Measurements from ENCODE around the gene SDF4.
A peak's percentile ranks its signal among the peaks of the same experiment; 100 is the strongest.
"Not testable (repeated sequence)": the region's sequence is repeated elsewhere in the genome, so short reads cannot be mapped to it uniquely, and the experiment has no call there.

SDF4 gene

DNA sequence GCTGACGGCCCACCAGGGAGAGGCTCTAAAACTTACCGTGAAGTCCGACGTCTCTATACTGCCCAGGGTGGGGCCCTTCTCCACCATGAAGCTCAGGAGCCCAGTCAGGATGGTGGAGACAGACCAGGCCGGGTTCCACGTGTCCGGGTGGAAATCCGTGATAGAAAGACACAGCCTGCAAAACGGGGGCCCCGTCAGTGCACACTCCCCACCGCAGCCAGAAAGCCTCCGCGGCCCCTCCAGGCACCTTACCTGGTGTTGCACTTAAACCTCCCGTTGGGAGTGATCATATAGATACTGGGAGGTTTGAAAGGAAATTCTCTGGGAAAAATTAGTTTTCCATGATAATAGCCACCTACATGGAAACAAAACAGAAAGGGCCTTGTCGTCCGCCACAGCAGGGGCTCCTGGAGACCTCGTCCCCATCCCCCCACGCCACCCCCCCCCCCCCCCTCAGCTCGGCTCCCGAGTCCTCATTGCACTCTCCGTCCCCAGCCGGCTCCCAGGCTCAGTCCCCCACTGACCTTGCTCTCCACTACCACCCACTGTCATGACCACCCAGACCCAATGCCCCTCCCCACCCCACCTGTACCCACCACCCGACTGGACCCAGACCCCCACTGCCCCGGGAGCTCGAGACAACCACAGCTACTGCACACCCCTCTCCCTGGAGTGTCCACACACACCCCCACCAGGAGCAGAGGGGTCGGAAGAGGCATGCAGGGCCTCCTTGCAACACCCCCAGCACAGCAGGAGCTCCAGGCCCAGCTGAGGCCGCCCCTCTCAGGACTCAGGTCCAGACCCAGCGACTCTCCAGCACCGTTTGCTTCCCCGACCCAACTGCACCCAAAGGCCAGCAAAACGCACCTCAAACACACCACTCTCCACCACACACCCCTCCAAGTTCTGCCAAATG, 25.4 kb upstream of the SDF4 start:
- H3K27ac ChIP-seq (ENCODE audit: low read length) = peak overlapping the region; percentile 21
- peaks cover 70% of the 10 kb centered on the region for H3K36me3 ChIP-seq (ENCODE audit: insufficient read depth, low read depth, low read length)
- no peaks in the 10 kb centered on the region for H3K27me3 ChIP-seq (ENCODE audit: insufficient read depth, low read length)
- H3K4me3 ChIP-seq (ENCODE audit: low read length) = no peak overlapping the region
- H3K9me3 ChIP-seq (ENCODE audit: insufficient read depth, low read depth, low read length) = no peaks in the 10 kb centered on the region
- H3K4me1 ChIP-seq (ENCODE audit: insufficient read depth, low read length) = 0 out of 2 replicates have a peak, but pooled peaks cover 3% of the 10 kb centered on the region
- no peak overlapping the region; the same call in none of the 2 replicates for H3K9ac ChIP-seq (ENCODE audit: low read depth, low read length)

DNA sequence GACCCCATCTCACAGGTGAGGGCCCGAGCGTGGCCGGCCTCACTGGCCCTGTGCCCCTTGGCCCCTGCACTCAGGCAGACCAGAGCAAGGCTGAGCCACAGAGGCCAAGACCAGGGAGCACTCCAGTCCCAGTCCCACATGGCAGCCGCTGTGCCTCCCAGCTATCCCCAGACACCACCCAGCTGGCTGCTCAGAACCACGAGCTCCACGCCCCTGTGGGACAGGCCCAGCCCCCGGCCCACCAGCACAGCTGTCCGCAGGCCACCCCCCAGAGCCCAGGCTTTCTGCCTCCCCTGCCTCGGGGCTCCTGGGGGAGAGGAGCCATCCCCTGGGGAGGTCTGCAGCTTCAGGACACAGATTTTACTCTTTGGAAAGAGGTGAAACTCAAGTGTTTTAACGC, 23.8 kb upstream of the SDF4 start:
- Histone ChIP-seq H3K36me3 (ENCODE audit: insufficient read depth, low read depth, low read length) (peaks cover 55% of the 10 kb centered on the region), H3K4me3 (ENCODE audit: low read length) (no peak overlapping the region), H3K9ac (ENCODE audit: low read depth, low read length) (no peak overlapping the region), H3K27ac (ENCODE audit: low read length) (no peak overlapping the region), H3K27me3 (ENCODE audit: insufficient read depth, low read length) (no peaks in the 10 kb centered on the region), H3K9me3 (ENCODE audit: insufficient read depth, low read depth, low read length) (no peaks in the 10 kb centered on the region), H3K4me1 (ENCODE audit: insufficient read depth, low read length) (0 out of 2 replicates have a peak, but pooled peaks cover 3% of the 10 kb centered on the region)

DNA sequence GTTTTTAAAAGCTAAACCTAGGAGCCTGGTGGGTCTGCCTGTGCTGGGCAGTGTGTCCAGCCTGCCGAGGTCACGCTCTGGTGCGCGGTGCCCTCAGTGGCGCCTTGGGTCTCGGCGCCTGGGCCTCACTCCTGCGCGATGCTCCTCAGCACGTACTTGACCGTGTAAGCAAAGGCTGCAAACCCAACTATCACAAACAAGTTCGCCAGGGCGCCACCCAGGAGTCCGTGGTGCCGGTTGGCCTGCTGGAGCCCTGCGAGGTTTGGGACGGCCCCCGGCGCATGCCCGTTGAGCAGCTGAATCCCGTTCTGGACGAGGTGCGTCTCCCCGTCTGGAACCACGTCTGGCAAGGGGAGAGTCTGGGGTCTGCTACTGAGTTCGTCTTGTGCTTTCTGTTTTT, 23.3 kb upstream of the SDF4 start:
- H3K4me3 ChIP-seq (ENCODE audit: low read length) = no peak overlapping the region
- no peaks in the 10 kb centered on the region for H3K9me3 ChIP-seq (ENCODE audit: insufficient read depth, low read depth, low read length)
- peaks cover 51% of the 10 kb centered on the region for H3K36me3 ChIP-seq (ENCODE audit: insufficient read depth, low read depth, low read length)
- no peak overlapping the region for H3K9ac ChIP-seq (ENCODE audit: low read depth, low read length)
- 0 out of 2 replicates have a peak, but pooled peaks cover 3% of the 10 kb centered on the region for H3K4me1 ChIP-seq (ENCODE audit: insufficient read depth, low read length)
- no peak overlapping the region for H3K27ac ChIP-seq (ENCODE audit: low read length)
- no peaks in the 10 kb centered on the region for H3K27me3 ChIP-seq (ENCODE audit: insufficient read depth, low read length)

DNA sequence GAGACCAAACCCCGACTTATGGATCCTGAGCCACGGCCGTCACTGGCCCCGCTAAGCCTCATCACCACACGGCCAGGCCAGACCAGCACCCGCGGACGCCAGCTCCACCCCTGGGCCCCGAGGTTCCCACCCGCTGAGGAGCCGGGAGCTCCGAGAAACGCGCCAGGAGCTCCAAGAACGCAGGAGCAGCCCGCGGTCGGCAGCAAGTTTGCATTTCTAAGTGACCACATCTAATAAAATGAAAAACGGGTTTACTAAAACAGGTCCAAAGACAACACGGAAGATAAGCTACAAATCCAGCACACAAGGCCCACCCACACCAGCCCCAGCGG, 22.8 kb upstream of the SDF4 start:
- peaks cover 47% of the 10 kb centered on the region for H3K36me3 ChIP-seq (ENCODE audit: insufficient read depth, low read depth, low read length)
- no peaks in the 10 kb centered on the region for H3K9me3 ChIP-seq (ENCODE audit: insufficient read depth, low read depth, low read length)
- no peak overlapping the region for H3K27ac ChIP-seq (ENCODE audit: low read length)
- 0 out of 2 replicates have a peak, but pooled peaks cover 3% of the 10 kb centered on the region for H3K4me1 ChIP-seq (ENCODE audit: insufficient read depth, low read length)
- no peak overlapping the region for H3K9ac ChIP-seq (ENCODE audit: low read depth, low read length)
- no peak overlapping the region for H3K4me3 ChIP-seq (ENCODE audit: low read length)
- H3K27me3 ChIP-seq (ENCODE audit: insufficient read depth, low read length) = no peaks in the 10 kb centered on the region

DNA sequence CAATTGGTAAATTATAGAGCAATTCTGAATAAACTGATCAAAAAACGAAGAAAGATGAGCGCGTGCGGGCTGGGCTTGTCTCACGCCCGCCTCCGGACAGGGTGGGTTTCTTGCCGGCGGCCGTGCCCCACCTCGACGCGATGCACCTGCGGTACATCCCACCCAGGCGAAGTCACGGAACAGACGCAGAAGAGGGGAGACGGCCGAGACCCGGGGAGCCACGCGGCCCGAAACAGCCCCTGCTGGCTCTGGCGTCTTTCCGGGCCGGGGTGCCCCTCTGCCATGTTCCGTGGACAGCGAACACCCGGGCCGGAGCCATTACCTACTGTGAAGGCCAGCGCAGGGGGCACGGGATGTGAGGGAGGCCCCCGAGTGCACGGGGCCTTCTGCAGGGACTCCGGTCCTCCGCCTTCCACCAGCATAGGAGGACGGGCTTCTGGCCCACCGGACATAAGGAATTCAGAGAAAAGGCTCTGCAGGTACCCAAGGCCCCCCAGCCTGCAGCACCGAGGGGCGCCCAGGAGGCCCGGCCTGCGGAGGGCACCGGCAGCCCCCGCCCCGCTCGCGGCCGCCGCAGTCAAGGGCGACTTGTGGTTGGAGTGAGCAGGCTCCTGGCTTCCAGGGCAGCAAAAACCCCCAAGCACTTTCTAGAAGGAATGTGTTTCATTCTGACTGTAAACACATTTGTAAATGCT, 22.3 kb upstream of the SDF4 start:
- no peaks in the 10 kb centered on the region for H3K9me3 ChIP-seq (ENCODE audit: insufficient read depth, low read depth, low read length)
- no peak overlapping the region for H3K4me3 ChIP-seq (ENCODE audit: low read length)
- H3K27ac ChIP-seq (ENCODE audit: low read length) = no peak overlapping the region
- 0 out of 2 replicates have a peak, but pooled peaks cover 3% of the 10 kb centered on the region for H3K4me1 ChIP-seq (ENCODE audit: insufficient read depth, low read length)
- H3K27me3 ChIP-seq (ENCODE audit: insufficient read depth, low read length) = no peaks in the 10 kb centered on the region
- H3K36me3 ChIP-seq (ENCODE audit: insufficient read depth, low read depth, low read length) = peaks cover 43% of the 10 kb centered on the region
- no peak overlapping the region for H3K9ac ChIP-seq (ENCODE audit: low read depth, low read length)

DNA sequence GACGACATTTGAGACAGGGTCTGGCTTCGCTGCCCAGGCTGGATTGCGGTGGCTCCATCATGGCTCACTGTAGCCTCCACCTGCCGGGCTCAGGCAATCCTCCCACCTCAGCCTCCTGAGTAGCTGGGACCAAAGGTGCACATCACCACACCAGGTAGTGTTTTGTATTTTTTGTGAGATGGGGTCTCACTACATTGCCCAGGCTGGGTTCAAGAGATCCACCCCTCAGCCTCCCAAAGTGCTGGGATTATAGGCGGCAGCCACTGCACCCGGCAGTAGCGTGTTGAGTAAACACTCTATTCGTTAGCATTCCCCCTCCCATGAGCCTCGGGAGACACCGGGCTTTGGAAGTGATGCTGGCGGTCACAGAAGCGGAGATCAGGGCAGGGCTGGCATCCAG, 21.5 kb upstream of the SDF4 start:
- Histone ChIP-seq H3K9ac (ENCODE audit: low read depth, low read length) (no peak overlapping the region), H3K9me3 (ENCODE audit: insufficient read depth, low read depth, low read length) (no peaks in the 10 kb centered on the region), H3K36me3 (ENCODE audit: insufficient read depth, low read depth, low read length) (peaks cover 37% of the 10 kb centered on the region), H3K27me3 (ENCODE audit: insufficient read depth, low read length) (no peaks in the 10 kb centered on the region), H3K27ac (ENCODE audit: low read length) (no peak overlapping the region), H3K4me3 (ENCODE audit: low read length) (no peak overlapping the region), H3K4me1 (ENCODE audit: insufficient read depth, low read length) (0 out of 2 replicates have a peak, but pooled peaks cover 3% of the 10 kb centered on the region)

DNA sequence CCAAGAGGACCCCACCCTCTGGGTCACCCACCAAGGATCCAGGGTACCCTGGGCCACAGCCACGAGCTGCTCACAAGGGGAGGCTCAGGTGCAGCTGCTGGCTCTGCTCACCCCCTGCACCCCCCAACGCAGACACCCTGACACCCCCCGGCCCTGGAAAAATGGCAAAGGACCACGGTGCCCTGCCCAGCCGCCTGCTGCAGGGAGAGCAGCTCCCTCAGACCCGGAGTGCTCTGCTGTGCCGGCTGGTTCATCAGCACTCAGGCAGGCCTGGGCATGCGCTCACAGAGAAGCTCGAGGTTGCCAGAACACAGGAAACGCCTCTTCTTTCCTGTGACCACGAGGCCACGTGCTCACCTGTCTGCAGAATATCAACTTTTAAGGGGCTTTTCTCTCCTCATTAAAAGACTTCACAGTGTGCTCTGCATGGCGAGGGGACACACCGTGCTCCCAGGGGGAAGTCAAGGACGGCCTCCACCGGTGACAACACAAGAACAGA, 19.0 kb upstream of the SDF4 start:
- Histone ChIP-seq H3K4me3 (ENCODE audit: low read length) (no peak overlapping the region), H3K27me3 (ENCODE audit: insufficient read depth, low read length) (peaks cover 23% of the 10 kb centered on the region), H3K4me1 (ENCODE audit: insufficient read depth, low read length) (no peaks in the 10 kb centered on the region), H3K36me3 (ENCODE audit: insufficient read depth, low read depth, low read length) (peaks cover 25% of the 10 kb centered on the region), H3K9me3 (ENCODE audit: insufficient read depth, low read depth, low read length) (no peaks in the 10 kb centered on the region), H3K27ac (ENCODE audit: low read length) (no peak overlapping the region), H3K9ac (ENCODE audit: low read depth, low read length) (no peak overlapping the region)

DNA sequence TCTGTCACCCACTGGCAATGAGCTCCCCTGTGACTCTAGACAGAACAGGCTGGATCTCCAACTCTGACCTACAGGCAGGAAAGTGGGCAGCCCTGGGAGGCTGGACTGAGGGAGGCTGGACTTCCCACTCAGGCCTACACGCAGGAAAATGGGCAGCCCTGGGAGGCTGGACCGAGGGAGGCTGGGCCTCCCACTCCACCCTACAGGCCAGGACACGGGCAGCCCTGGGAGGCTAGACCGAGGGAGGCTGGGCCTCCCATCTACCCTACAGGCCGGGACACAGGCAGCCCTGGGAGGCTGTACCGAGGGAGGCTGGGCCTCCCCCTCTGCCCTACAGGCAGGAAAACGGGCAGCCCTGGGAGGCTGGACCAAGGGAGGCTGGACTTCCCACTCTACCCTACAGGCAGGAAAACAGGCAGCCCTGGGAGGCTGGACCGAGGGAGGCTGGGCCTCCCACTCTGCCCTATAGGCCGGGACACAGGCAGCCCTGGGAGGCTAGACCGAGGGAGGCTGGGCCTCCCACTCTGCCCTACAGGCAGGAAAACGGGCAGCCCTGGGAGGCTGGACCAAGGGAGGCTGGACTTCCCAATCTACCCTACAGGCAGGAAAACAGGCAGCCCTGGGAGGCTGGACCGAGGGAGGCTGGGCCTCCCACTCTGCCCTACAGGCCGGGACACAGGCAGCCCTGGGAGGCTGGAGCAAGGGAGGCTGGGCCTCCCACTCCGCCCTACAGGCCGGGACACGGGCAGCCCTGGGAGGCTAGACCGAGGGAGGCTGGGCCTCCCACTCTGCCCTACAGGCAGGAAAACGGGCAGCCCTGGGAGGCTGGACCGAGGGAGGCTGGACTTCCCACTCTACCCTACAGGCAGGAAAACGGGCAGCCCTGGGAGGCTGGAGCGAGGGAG, 16.5 kb upstream of the SDF4 start:
- not testable (repeated sequence) for H3K27ac ChIP-seq (ENCODE audit: low read length); H3K9ac ChIP-seq (ENCODE audit: low read depth, low read length); H3K4me1 ChIP-seq (ENCODE audit: insufficient read depth, low read length); H3K36me3 ChIP-seq (ENCODE audit: insufficient read depth, low read depth, low read length); H3K9me3 ChIP-seq (ENCODE audit: insufficient read depth, low read depth, low read length); H3K4me3 ChIP-seq (ENCODE audit: low read length)
- peaks cover 29% of the 10 kb centered on the region for H3K27me3 ChIP-seq (ENCODE audit: insufficient read depth, low read length)

DNA sequence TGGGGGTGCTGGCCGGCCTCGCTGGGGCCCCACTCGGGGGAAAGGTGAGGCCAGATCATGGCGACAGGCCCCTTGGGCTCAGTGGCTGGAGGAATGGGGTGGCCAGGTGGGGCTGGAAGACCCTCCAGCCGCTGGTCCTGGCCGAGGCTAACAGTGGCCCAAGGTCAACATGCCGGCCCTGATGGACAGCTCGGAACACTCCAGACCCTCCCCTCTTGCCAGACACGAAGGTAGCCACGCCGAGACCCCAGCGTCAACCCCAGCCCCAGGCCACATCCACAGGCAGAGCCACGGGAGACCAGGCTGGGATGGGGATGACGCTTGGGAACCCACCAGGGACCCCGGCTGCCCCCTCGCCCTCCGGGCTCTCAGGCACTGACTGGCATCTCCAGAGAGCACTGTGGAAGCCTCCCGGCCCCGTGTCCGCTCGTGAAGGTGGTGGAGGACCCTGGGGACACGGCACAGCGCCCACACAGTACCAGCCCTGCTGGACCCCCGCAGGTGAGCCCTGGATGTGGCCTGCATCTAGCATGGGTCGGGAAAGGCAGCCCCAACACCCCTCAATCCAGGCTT, 15.6 kb upstream of the SDF4 start:
- Histone ChIP-seq H3K36me3 (ENCODE audit: insufficient read depth, low read depth, low read length) (no peaks in the 10 kb centered on the region), H3K9ac (ENCODE audit: low read depth, low read length) (no peak overlapping the region), H3K9me3 (ENCODE audit: insufficient read depth, low read depth, low read length) (no peaks in the 10 kb centered on the region), H3K27ac (ENCODE audit: low read length) (no peak overlapping the region), H3K4me1 (ENCODE audit: insufficient read depth, low read length) (no peaks in the 10 kb centered on the region), H3K27me3 (ENCODE audit: insufficient read depth, low read length) (peaks cover 29% of the 10 kb centered on the region), H3K4me3 (ENCODE audit: low read length) (no peak overlapping the region; the same call in 1 of the 2 replicates)

DNA sequence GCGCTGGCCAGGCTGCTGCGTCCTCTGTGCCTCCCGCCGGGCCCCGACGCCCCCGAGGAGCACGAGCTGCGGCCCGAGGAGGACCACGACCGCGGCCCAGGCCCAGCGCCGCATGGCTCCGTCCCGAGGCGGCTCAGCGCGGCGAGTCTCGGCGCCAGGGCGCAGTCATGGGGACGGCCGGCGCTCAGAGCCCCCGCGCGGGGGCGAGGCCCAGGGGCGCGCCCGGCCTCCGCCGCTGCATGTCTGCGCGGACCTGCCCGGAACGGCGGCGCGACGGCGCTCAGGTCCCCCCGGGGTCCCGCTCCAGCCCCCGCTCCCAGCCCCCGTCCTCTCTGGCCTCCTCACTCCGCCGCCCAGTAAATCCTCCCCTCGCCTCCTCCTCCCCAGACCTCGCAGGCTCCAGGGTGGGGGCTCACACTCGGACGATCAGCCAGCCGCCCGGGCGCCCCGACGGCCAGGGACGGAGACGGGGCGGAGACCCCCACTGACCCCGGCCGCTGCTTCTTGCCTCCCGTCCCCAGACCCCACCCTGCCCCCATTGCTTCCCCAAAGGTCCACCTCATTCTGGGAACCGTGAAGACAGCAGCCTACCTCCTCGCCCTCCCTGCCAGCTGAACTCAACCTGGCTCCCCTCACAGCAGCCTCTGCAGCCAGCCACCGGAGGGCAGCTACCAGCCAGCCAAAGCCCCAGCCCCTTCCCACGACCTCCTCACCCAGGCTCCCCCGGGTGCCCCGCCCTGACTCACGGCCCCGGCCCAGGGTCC, 15.0 kb upstream of the SDF4 start, which contains the start of gene C1QTNF12:
C1QTNF12 (minus strand) TSS at position 146 of the 764 bp plus-strand sequence; CDS start at position 114, 32 bp downstream.
- Histone ChIP-seq H3K4me1 (ENCODE audit: insufficient read depth, low read length) (no peaks in the 10 kb centered on the region), H3K9me3 (ENCODE audit: insufficient read depth, low read depth, low read length) (no peaks in the 10 kb centered on the region), H3K27me3 (ENCODE audit: insufficient read depth, low read length) (peaks cover 29% of the 10 kb centered on the region), H3K9ac (ENCODE audit: low read depth, low read length) (no peak within 1 kb of the TSS), H3K36me3 (ENCODE audit: insufficient read depth, low read depth, low read length) (no peaks in the 10 kb centered on the region), H3K27ac (ENCODE audit: low read length) (no peak within 1 kb of the TSS), H3K4me3 (ENCODE audit: low read length) (peak within 1 kb of the TSS; percentile 14; the same call in 1 of the 2 replicates)
